SK-N-SH (cell line): ENCODE data around the gene PSME2. TPM values are rescaled to one million over a fixed set of nuclear protein-coding genes. Genes with fewer than 3 reads are reported as not detected.

ENCODE experiments used
- CTCF ChIA-PET: fragments of 300-600, 350-600 bp; formaldehyde crosslinking; extraction: SDS; loops from one replicate; lab custom pipeline; 2021; lab: Yijun Ruan, JAX
- POLR2A ChIA-PET: fragments of 350-600 bp; sonication (Branson Sonifier 250); formaldehyde crosslinking; extraction: SDS; loops from one replicate; lab custom pipeline; 2020; ENCODE audit warnings: antibody characterized with exemption, inconsistent platforms; lab: Yijun Ruan, JAX
- DNase-seq: peaks from one replicate; pipeline ENCODE4 v3.0.0; 2012
- H2AFZ ChIP-seq: fragments of 200-600 bp; sonication (generic); 2 replicates; pipeline ENCODE4 v1.8.1; 2016; ENCODE audit warnings: antibody characterized with exemption, mild to moderate bottlenecking, low read depth
- H3F3A ChIP-seq: fragments of 200-600 bp; sonication (generic); replicated peaks from 2 replicates; pipeline ENCODE3; 2016; ENCODE audit warnings: antibody characterized with exemption, mild to moderate bottlenecking; ENCODE audit not compliant: insufficient read depth
- H3K27ac ChIP-seq, 2 experiments: fragments of 200-500 bp in 1 of 2; fragments of 200-600 bp in 1 of 2; sonication (Bioruptor generic) in 1 of 2; sonication (generic), shearing (Covaris generic) in 1 of 2; 2 replicates each; pipeline versions ENCODE4 v1.5.1 to v1.6.1; 2014 to 2016; ENCODE audit warnings: low read depth in 2 of 2, inconsistent platforms in 1 of 2, low read length in 1 of 2, mild to moderate bottlenecking in 1 of 2, mixed read lengths in 1 of 2
- H3K27me3 ChIP-seq: fragments of 200-600 bp; sonication (generic), shearing (Covaris generic); 2 replicates; pipeline ENCODE4 v1.6.1; 2016; ENCODE audit warnings: mixed run types; ENCODE audit not compliant: insufficient read depth
- H3K36me3 ChIP-seq, 2 experiments: fragments of 200-500 bp in 1 of 2; fragments of 200-600 bp in 1 of 2; sonication (Bioruptor generic) in 1 of 2; sonication (generic) in 1 of 2; replicated peaks in 1 of 2; 2 replicates each; pipeline versions ENCODE3 to v1.5.1; 2014 to 2016; ENCODE audit warnings: low read length in 1 of 2, mild to moderate bottlenecking in 1 of 2; ENCODE audit not compliant: insufficient read depth in 2 of 2, control insufficient read depth in 1 of 2
- H3K4me1 ChIP-seq, 2 experiments: fragments of 200-500 bp in 1 of 2; fragments of 200-600 bp in 1 of 2; sonication (Bioruptor generic) in 1 of 2; sonication (generic), shearing (Covaris generic) in 1 of 2; 2 replicates each; pipeline versions ENCODE4 v1.5.1 to v1.6.1; 2014 to 2016; ENCODE audit warnings: low read depth in 1 of 2, low read length in 1 of 2, mixed run types in 1 of 2; ENCODE audit not compliant: insufficient read depth in 2 of 2, control insufficient read depth in 1 of 2
- H3K4me2 ChIP-seq: fragments of 200-600 bp; sonication (generic), shearing (Covaris generic); 2 replicates; pipeline ENCODE4 v1.6.1; 2017; ENCODE audit warnings: mixed run types
- H3K4me3 ChIP-seq, 2 experiments: fragments of 200-500 bp in 1 of 2; fragments of 200-600 bp in 1 of 2; sonication (Bioruptor generic) in 1 of 2; sonication (generic), shearing (Covaris generic) in 1 of 2; 2 replicates each; pipeline versions ENCODE4 v1.5.1 to v1.8.1; 2014 to 2016; ENCODE audit warnings: low read depth in 2 of 2, inconsistent platforms in 1 of 2, low read length in 1 of 2, mild to moderate bottlenecking in 1 of 2, mixed read lengths in 1 of 2, moderate library complexity in 1 of 2
- H3K79me2 ChIP-seq: fragments of 200-600 bp; sonication (generic); 2 replicates; pipeline ENCODE4 v1.8.1; 2017; ENCODE audit warnings: mild to moderate bottlenecking; ENCODE audit not compliant: insufficient read depth
- H3K9ac ChIP-seq: fragments of 200-600 bp; sonication (generic); 2 replicates; pipeline ENCODE4 v1.6.1; 2017; ENCODE audit warnings: mixed run types
- H3K9me2 ChIP-seq: fragments of 200-600 bp; sonication (generic); 2 replicates; pipeline ENCODE4 v1.6.1; 2017; ENCODE audit warnings: mixed run types
- H3K9me3 ChIP-seq: fragments of 200-600 bp; sonication (generic); 2 replicates; pipeline ENCODE4 v1.6.1; 2017; ENCODE audit warnings: mixed run types, mild to moderate bottlenecking, moderate library complexity
- H4K20me1 ChIP-seq: fragments of 200-600 bp; sonication (generic); 2 replicates; pipeline ENCODE4 v1.6.1; 2017; ENCODE audit warnings: mild to moderate bottlenecking, mixed run types; ENCODE audit not compliant: insufficient read depth
- CHD2 ChIP-seq: fragments of 150-350 bp; IDR thresholded peaks from 2 replicates; pipeline ENCODE4 v1.6.1; 2018; ENCODE audit warnings: low read length; ENCODE audit not compliant: partially characterized antibody
- ELF1 ChIP-seq: IDR thresholded peaks from 2 replicates; pipeline ENCODE4 v1.4.0; 2012
- EP300 ChIP-seq, 2 experiments: IDR thresholded peaks; 2 replicates each; pipeline versions ENCODE4 v1.4.0 to v1.6.1; 2012; ENCODE audit warnings: borderline replicate concordance in 1 of 2, low read depth in 1 of 2, low read length in 1 of 2
- EZH2phosphoT487 ChIP-seq: fragments of 200-600 bp; sonication (generic); IDR thresholded peaks from 2 replicates; pipeline ENCODE4 v1.6.1; 2017; ENCODE audit warnings: low read depth, mixed run types, mild to moderate bottlenecking, antibody characterized with exemption, moderate library complexity, borderline replicate concordance
- FOSL2 ChIP-seq: IDR thresholded peaks from 2 replicates; pipeline ENCODE4 v1.4.0; 2012; ENCODE audit warnings: low read depth, mild to moderate bottlenecking, moderate library complexity, borderline replicate concordance
- GATA2 ChIP-seq: sonication (generic); formaldehyde crosslinking; IDR thresholded peaks from 2 replicates; pipeline ENCODE4 v1.5.0; 2020; ENCODE audit warnings: mild to moderate bottlenecking, missing genetic modification reagents
- IRF3 ChIP-seq: fragments of 150-350 bp; IDR thresholded peaks from 2 replicates; pipeline ENCODE4 v1.6.1; 2016; ENCODE audit warnings: mild to moderate bottlenecking, low read depth, low read length
- MAX ChIP-seq: IDR thresholded peaks from 2 replicates; pipeline ENCODE4 v1.4.0; 2012; ENCODE audit warnings: low read depth
- MEF2A ChIP-seq: IDR thresholded peaks from 2 replicates; pipeline ENCODE4 v1.4.0; 2012; ENCODE audit warnings: low read depth, borderline replicate concordance
- NFIC ChIP-seq: IDR thresholded peaks from 2 replicates; pipeline ENCODE4 v1.4.0; 2012; ENCODE audit warnings: borderline replicate concordance
- NRF1 ChIP-seq: IDR thresholded peaks from 2 replicates; pipeline ENCODE4 v1.6.1; 2012; ENCODE audit warnings: low read depth, mild to moderate bottlenecking, low read length
- PBX3 ChIP-seq: IDR thresholded peaks from 2 replicates; pipeline ENCODE4; 2012
- RAD21 ChIP-seq: IDR thresholded peaks from 2 replicates; pipeline ENCODE4 v1.6.1; 2012; ENCODE audit warnings: mild to moderate bottlenecking, low read length
- RCOR1 ChIP-seq: fragments of 150-350 bp; IDR thresholded peaks from 2 replicates; pipeline ENCODE4 v1.6.1; 2017; ENCODE audit warnings: antibody characterized with exemption, low read length
- RFX5 ChIP-seq: IDR thresholded peaks from 2 replicates; pipeline ENCODE4 v1.6.1; 2012; ENCODE audit warnings: mild to moderate bottlenecking, improper control_type of control experiment, low read length
- SIN3A ChIP-seq: IDR thresholded peaks from 2 replicates; pipeline ENCODE4 v1.6.1; 2012; ENCODE audit warnings: low read depth, mild to moderate bottlenecking, low read length, moderate library complexity, borderline replicate concordance
- SMC3 ChIP-seq: IDR thresholded peaks from 2 replicates; pipeline ENCODE4 v1.6.1; 2012; ENCODE audit warnings: low read depth, low read length, improper control_type of control experiment
- TAF1 ChIP-seq: IDR thresholded peaks from 2 replicates; pipeline ENCODE4 v1.6.1; 2012; ENCODE audit warnings: low read depth, mild to moderate bottlenecking, low read length, moderate library complexity, borderline replicate concordance
- TCF12 ChIP-seq: IDR thresholded peaks from 2 replicates; pipeline ENCODE4 v1.4.0; 2012
- ZBTB33 ChIP-seq: IDR thresholded peaks from 2 replicates; pipeline ENCODE4 v1.4.0; 2012; ENCODE audit warnings: low read depth, borderline replicate concordance
- WGBS: methylation state at CpG from one replicate; pipeline ENCODE4 v1.1.6; 2017; ENCODE audit warnings: low lambda C conversion rate; 5-methylcytosine and 5-hydroxymethylcytosine counted together
- polyA plus RNA-seq, 3 experiments: library from polyadenylated mRNA; depleted of rRNA; stranded (reverse); fragments of >200 nt; gene quantifications; 2 replicates each; pipeline ENCODE4 v1.2.3, GENCODE V29; 2012
- TF ChIP-seq, protein P1 (sequence below): IDR thresholded peaks from 2 replicates; pipeline ENCODE4 v1.6.1; 2012; ENCODE audit warnings: mild to moderate bottlenecking, low read depth, low read length, moderate library complexity

Gene PSME2
- polyA plus RNA-seq, 1 of the 3 experiments (the other 2 are of a cell fraction) = 147 TPM

- TF ChIP-seq CHD2 (no peak), RAD21 (no peak), EZH2phosphoT487 (no peak), ZBTB33 (no peak)
Measured at GRCh38 chr14:24113379-24113800, 33.0 kb downstream of the PSME2 start (continued).

DNA sequence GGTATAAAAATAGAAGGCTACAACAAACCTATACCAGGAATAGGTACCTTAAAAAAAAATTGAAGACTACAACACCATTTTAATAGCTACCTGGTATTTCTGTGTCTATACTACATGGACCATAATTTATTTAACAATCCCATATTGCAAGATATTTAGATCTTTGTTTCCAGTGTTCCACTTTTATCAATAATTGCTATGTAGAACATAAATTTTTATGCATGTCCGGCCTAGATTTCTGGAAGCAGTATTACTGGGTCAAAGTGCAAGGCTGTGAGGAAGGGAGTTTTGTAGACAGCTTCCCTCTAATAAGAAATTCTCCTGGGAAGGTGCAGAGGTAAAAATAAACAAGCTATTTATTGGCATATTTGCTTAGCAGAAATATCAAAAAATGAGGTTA lies 35.9 kb downstream of the PSME2 start:
- no peak for TF ChIP-seq EP300 (IDR thresholded peaks at IDR 0.05; ENCODE audit: borderline replicate concordance in 1 of 2, low read depth in 1 of 2, low read length in 1 of 2)
- TF ChIP-seq, protein P1, sequence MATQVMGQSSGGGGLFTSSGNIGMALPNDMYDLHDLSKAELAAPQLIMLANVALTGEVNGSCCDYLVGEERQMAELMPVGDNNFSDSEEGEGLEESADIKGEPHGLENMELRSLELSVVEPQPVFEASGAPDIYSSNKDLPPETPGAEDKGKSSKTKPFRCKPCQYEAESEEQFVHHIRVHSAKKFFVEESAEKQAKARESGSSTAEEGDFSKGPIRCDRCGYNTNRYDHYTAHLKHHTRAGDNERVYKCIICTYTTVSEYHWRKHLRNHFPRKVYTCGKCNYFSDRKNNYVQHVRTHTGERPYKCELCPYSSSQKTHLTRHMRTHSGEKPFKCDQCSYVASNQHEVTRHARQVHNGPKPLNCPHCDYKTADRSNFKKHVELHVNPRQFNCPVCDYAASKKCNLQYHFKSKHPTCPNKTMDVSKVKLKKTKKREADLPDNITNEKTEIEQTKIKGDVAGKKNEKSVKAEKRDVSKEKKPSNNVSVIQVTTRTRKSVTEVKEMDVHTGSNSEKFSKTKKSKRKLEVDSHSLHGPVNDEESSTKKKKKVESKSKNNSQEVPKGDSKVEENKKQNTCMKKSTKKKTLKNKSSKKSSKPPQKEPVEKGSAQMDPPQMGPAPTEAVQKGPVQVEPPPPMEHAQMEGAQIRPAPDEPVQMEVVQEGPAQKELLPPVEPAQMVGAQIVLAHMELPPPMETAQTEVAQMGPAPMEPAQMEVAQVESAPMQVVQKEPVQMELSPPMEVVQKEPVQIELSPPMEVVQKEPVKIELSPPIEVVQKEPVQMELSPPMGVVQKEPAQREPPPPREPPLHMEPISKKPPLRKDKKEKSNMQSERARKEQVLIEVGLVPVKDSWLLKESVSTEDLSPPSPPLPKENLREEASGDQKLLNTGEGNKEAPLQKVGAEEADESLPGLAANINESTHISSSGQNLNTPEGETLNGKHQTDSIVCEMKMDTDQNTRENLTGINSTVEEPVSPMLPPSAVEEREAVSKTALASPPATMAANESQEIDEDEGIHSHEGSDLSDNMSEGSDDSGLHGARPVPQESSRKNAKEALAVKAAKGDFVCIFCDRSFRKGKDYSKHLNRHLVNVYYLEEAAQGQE = no peak
- no peak for TF ChIP-seq RCOR1
- no peak for TF ChIP-seq NRF1
- no peak for TF ChIP-seq PBX3
- TF ChIP-seq IRF3 = no peak
- TF ChIP-seq TCF12 = no peak
- no peak for TF ChIP-seq SIN3A
- no peak for TF ChIP-seq FOSL2
- TF ChIP-seq MEF2A = no peak
- TF ChIP-seq CHD2 = no peak
- TF ChIP-seq RFX5 = no peak
- no peak for TF ChIP-seq ELF1
- TF ChIP-seq SMC3 = no peak
- no peak for TF ChIP-seq EZH2phosphoT487
- no peak for TF ChIP-seq GATA2
- no peak for TF ChIP-seq MAX
- TF ChIP-seq TAF1 = no peak
- no peak for TF ChIP-seq NFIC
- no peaks in the 10 kb centered on the region for H3K36me3 ChIP-seq
- no peaks in the 10 kb centered on the region for H3K9me2 ChIP-seq
- peaks cover 0 to 6% of the 10 kb centered on the region in 2 experiments; a peak in 2 of 4 replicates for H3K4me1 ChIP-seq
- H3K79me2 ChIP-seq = peaks cover 2% of the 10 kb centered on the region; the same call in 1 of the 2 replicates
- H3K4me2 ChIP-seq = no peak overlapping the region
- POLR2A ChIA-PET = interaction anchor here (1.6 to 2.2 kb wide), 2 partner anchors 36 to 58 kb away, joined by 3 to 7 read pairs; partner anchors contain the start of genes CARMIL3 and PSME2
- no peak overlapping the region for H3K4me3 ChIP-seq
- H4K20me1 ChIP-seq = no peaks in the 10 kb centered on the region
- no peak overlapping the region for H2AFZ ChIP-seq
- no peak for DNase-seq
- no peaks in the 10 kb centered on the region for H3K9me3 ChIP-seq
- CTCF ChIA-PET = interaction anchor here (1.8 to 25.4 kb wide), 3 partner anchors 16 to 51 kb away, joined by 5 to 1159 read pairs (median 219); partner anchors contain the start of genes CARMIL3, CPNE6, IRF9 and PCK2
- peaks cover 15% of the 10 kb centered on the region for H3F3A ChIP-seq
- no peak overlapping the region for H3K9ac ChIP-seq
- WGBS = 83% methylated on average over 1 of the region's 1 CpG
- H3K27ac ChIP-seq = no peak overlapping the region
- no peaks in the 10 kb centered on the region for H3K27me3 ChIP-seq
